A673 (cell line): ENCODE measurements around the gene MAT1A.

Experiments
- CTCF ChIP-seq: fragments of 300-800, 200-600 bp; sonication (generic); conservative IDR thresholded peaks from 2 replicates; pipeline ENCODE4 v1.5.1; 2017; ENCODE audit warnings: low read depth, mild to moderate bottlenecking, antibody characterized with exemption, low read length, moderate library complexity, mixed read lengths
- EZH2 ChIP-seq: fragments of 200-600 bp; sonication (generic); IDR thresholded peaks from 2 replicates; pipeline ENCODE4 v1.6.1; 2017; ENCODE audit warnings: borderline replicate concordance, low read depth, mild to moderate bottlenecking, mixed read lengths, antibody characterized with exemption, low read length; ENCODE audit not compliant: poor library complexity, severe bottlenecking

GRCh38 chr10:80259405-80259871 is 30.0 kb downstream of the MAT1A start:
- no peak for TF ChIP-seq EZH2
- no peak for TF ChIP-seq CTCF
